Fibroblast of skin of right biceps (primary cell): ENCODE data around the gene EGR1.

Experiments
- DNase-seq: peaks from one replicate; pipeline ENCODE4 v3.0.0-alpha.2; 2013

The EGR1 gene

GRCh38 chr5:138465261-138466124, at the start of gene EGR1:
TSS of gene EGR1 (plus strand) at chr5:138465479. CDS start at chr5:138465762, 283 bp downstream.
- peak; percentile 94 for DNase-seq

GRCh38 chr5:138418444-138418843, 46.8 kb upstream of the EGR1 start:
- DNase-seq = no peak

DNA sequence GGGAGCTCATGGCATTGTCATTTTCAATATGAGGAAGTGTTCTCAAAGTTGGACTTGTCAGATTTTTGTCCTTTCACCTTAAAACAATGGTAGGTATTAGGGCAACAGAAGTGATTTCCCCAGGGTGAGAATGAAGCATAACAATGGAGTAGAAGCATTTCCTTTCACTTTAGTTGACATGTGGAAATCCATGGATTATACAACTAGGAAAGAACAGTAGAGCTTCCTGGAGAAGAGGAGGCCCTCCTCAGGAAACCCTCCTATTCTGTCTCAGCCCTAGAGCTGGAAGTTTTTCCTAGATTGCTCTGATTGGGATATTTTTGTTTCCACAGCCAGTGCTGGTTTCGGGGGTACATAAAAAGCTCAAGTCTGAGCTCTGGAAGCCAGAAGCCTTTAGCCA, 40.2 kb upstream of the EGR1 start:
- no peak for DNase-seq

DNA sequence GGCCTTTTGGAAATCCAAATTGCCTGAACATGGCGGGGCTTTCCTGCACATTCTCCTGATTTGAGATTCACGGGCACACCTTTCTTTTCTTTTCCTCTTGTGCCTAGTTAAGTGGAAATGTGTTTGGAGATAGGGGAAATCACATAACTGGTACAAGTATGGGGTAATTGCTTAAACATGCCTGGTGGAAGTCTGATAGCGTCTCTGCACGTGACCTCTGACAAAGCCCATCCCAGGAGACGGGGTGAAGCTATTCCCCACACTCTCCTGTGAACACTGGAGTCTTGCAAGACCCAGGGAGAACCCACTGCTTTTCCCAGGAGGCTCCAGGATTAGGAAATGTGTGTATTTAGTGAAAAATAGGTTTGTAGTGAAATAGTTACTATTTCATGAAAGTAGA, 29.3 kb upstream of the EGR1 start:
- DNase-seq = no peak

- no peak for DNase-seq
Measured at GRCh38 chr5:138438003-138438723, 27.1 kb upstream of the EGR1 start.

GRCh38 chr5:138438724-138439476, 26.4 kb upstream of the EGR1 start, which contains the start of gene REEP2:
TSS of gene REEP2 (plus strand) at chr5:138439057. CDS start at chr5:138439209, 152 bp downstream.
- DNase-seq = peak; percentile 46

DNA sequence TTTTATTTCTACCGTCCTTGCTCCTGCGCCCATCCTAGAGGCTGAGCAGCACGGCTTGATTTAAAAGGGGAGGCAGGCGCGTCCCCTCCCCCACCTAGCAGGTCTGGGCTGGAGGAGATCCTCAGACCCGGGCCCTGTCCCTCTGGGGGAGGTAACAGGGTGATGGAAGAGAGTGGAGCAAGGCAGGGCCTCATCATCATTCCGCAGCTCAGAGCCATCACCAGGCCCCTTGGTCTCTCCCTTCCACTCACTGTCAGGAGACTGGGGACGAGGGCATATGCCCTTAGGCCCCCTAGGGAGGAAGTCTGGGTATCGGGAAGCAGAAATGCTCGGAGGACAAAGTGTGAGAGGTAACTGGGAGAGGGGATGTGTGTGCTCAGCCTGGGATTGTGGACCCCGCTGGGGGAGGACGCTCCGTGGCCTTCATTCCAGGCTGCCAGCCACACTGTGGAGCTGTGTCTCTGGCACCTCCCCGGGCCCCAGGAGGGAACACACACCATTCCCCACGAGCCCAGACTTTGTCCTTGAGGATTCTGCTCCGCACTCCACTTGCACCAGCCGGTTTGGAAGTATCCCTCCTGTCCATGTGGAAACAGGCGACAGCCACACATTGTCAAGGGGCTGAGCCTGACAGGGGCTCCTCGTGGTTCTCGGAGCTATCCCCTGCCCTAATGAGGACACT, 25.7 kb upstream of the EGR1 start:
- peak; percentile 16 for DNase-seq

- DNase-seq = no peak
Measured at GRCh38 chr5:138440159-138441073, 24.9 kb upstream of the EGR1 start.

GRCh38 chr5:138441221-138441620, 24.1 kb upstream of the EGR1 start:
- DNase-seq = no peak

GRCh38 chr5:138444078-138444773, 21.1 kb upstream of the EGR1 start:
- no peak for DNase-seq

DNA sequence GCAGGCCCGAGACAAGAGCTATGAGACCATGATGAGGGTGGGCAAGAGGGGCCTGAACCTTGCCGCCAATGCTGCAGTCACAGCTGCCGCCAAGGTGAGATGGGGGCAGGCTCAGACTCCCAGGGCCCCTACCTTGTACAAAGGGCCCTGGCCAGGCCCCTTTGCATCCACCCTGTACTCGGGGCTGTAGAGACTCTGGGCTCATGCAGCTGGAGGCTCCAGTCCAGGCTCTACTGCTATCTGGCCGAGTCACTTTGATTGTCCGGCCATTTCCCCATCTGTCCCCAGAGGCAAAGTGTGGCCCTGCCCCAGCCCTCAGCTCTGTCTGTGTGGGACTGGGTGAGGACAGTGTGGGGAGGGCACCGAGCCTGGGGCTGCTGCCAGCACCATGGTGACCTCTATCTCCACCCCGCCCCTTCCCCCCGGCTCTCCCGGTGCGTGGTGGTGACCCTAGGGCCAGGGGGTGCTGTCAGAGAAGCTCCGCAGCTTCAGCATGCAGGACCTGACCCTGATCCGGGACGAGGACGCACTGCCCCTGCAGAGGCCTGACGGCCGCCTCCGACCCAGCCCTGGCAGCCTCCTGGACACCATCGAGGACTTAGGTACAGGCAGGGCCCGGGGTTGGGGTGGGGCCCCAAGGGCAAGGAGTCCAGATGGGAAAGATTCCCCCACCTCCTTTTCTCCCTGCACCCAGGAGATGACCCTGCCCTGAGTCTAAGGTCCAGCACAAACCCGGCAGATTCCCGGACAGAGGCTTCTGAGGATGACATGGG, 20.3 kb upstream of the EGR1 start:
- DNase-seq = no peak

GRCh38 chr5:138445547-138446271, 19.6 kb upstream of the EGR1 start:
- DNase-seq = no peak

- no peak for DNase-seq
Measured at GRCh38 chr5:138448070-138448469, 17.2 kb upstream of the EGR1 start.

DNA sequence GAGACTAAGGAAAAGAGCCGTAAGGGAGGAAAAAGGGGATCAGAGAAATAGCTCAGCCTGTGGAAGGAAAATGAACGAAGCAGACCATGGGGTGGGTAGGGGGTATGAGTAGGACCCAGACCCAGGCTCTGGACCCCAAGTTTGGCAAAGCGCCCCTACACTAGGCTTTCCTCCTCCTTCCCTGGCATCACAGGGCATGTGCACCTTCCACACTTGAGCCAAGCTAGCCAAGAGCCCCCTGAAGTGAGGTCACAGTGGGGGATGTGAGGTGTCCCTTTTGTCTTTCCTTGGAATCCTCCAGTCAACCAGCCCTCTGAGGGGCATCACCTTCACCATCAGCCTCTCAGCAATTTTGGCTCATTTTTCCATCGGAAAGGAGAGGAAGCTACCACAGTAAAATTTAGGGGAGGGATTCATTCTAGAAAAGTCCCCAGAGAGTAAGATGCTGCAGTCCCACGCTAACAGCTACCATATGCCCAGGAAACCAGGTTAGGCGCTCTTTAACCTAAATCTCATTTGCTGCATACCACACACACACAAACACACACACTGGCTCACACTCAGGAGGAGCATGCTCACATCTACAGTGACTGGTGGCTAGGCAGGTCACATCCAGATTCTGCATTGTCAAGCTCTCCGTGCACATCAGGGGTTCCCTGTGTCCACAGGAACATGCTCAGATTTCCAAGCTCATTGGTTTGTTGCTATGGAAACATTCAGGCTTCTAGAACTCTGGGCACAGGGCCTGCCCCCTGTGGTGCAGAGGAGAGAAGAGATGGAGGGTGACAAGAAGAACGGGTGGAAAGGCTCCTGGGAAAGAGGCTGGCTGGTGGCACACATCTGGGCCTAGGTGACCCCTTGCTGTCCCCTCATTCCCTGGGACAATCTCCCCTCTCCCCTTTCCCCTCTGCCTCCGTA, 16.5 kb upstream of the EGR1 start:
- DNase-seq = peak; percentile 57

DNA sequence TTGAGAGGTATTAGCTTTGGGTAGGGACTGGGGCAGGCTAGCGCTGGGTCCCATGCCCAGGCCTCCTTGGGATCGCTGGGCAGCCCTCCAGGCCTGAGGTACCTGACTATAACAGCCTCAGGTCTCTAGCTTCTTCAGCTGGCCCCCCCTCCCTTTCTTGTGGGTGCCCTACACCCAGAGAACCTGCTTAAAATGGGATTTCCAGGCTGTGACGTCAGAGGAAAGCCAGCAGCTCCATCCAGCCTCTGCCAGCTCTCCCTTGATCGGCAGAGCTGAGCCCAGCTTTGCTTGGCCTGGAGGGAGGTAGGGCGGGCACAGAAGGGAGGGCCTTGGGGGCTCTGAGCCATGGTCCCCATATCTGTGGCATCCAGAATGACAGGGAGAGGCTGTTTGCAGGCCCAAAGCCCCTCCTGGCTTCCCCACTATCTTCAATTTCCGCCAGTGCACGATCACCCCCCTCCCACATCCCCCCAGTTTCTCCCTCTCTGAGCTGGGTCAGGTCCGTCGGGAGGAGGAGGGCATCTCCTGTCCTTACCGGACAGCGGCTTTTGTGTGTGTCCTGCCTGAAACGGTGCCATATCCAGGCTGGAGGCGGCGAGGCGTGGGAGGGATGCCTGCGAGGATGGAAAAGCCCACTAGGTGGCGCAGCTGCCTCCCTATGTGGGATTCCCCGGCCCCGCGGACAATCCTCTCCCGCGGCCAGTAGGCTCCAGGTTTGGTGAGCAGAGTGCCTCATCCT, 15.6 kb upstream of the EGR1 start:
- DNase-seq = peak; percentile 77

GRCh38 chr5:138450971-138451370, 14.3 kb upstream of the EGR1 start:
- DNase-seq = no peak

- no peak for DNase-seq
Measured at GRCh38 chr5:138452720-138453119, 12.6 kb upstream of the EGR1 start.

DNA sequence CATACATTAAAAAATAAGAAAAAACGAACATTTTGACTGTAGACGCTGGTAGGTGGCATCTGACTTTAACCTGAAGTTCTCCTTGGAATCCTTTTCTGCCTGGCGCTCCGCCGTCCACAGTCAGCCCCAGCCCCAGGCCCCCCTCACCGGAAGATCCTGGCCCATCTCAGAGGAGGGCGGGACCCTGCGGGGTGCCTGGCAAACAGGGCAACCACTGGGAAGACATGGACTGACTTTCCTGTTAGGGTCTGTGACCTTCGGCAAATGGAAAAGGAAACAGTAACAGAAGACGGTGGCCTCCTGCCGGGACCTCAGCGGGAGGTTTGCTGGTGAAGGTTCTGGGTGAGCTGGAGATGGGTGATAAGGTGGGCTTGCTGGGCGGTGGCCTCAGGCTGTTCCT, 11.7 kb upstream of the EGR1 start:
- DNase-seq = no peak
